K562 (cell line): ENCODE results near the gene CGB8. TPM values are rescaled to one million over a fixed set of nuclear protein-coding genes. Genes with fewer than 3 reads are reported as not detected.

Source experiments
- DMBX1 ChIP-seq: fragments of 250-450 bp; sonication (Bioruptor Pico); IDR thresholded peaks from 2 replicates; pipeline ENCODE4 v1.8.0; 2022; ENCODE audit warnings: inconsistent platforms, mild to moderate bottlenecking, moderate library complexity, borderline replicate concordance
- ERF ChIP-seq: fragments of 450-650 bp; formaldehyde crosslinking; IDR thresholded peaks from 2 replicates; pipeline ENCODE4 v1.4.0; 2020; ENCODE audit warnings: mild to moderate bottlenecking, mixed read lengths
- HDAC2 ChIP-seq: fragments of 450-650 bp; IDR thresholded peaks from 2 replicates; pipeline ENCODE4 v1.6.1; 2016; ENCODE audit warnings: mild to moderate bottlenecking
- JUNB ChIP-seq: fragments of 450-650 bp; formaldehyde crosslinking; conservative IDR thresholded peaks from 2 replicates; pipeline ENCODE4 v1.4.0; 2020; ENCODE audit warnings: mild to moderate bottlenecking
- KLF1 ChIP-seq: fragments of 450-650 bp; IDR thresholded peaks from 2 replicates; pipeline ENCODE4 v1.6.1; 2016; ENCODE audit warnings: missing genetic modification characterization, missing compliant biosample characterization
- MEIS2 ChIP-seq: fragments of 450-650 bp; IDR thresholded peaks from 2 replicates; pipeline ENCODE4 v1.6.1; 2014; ENCODE audit warnings: mild to moderate bottlenecking; ENCODE audit not compliant: partially characterized antibody
- NR4A1 ChIP-seq, 2 experiments: fragments of 250-450 bp in 1 of 2; fragments of 450-650 bp in 1 of 2; sonication (Bioruptor Pico) in 1 of 2; IDR thresholded peaks; 2 replicates each; pipeline versions ENCODE4 v1.4.0 to v1.6.1; 2016 to 2020; ENCODE audit warnings: mild to moderate bottlenecking in 2 of 2, missing compliant biosample characterization in 1 of 2, missing genetic modification characterization in 1 of 2, moderate library complexity in 1 of 2
- SMAD4 ChIP-seq: fragments of 250-450 bp; sonication (Bioruptor Pico); conservative IDR thresholded peaks from 2 replicates; pipeline ENCODE4 v1.8.0; 2021; ENCODE audit warnings: inconsistent platforms, mild to moderate bottlenecking, moderate library complexity
- SOX6 ChIP-seq: fragments of 450-650 bp; IDR thresholded peaks from 2 replicates; pipeline ENCODE4 v1.6.1; 2014; ENCODE audit warnings: mild to moderate bottlenecking
- SPI1 ChIP-seq: IDR thresholded peaks from 2 replicates; pipeline ENCODE4 v1.6.1; 2011; ENCODE audit warnings: low read depth, low read length, control low read depth, borderline replicate concordance
- ZNF212 ChIP-seq: fragments of 450-650 bp; formaldehyde crosslinking; IDR thresholded peaks from 2 replicates; pipeline ENCODE4 v1.4.0; 2020; ENCODE audit warnings: mild to moderate bottlenecking
- ZNF232 ChIP-seq: sonication (generic); formaldehyde crosslinking; IDR thresholded peaks from 2 replicates; pipeline ENCODE4 v1.8.0; 2022; ENCODE audit warnings: mild to moderate bottlenecking, missing genetic modification reagents
- polyA plus RNA-seq, 8 experiments: library from polyadenylated mRNA; depleted of rRNA in 4 of 8; stranded (reverse) in 5 of 8; unstranded in 3 of 8; fragments of >200 nt; fragmentation: Nextera tagmentation in 2 of 8; fragmentation: Illumina TruSeq in 1 of 8; extraction: Ambion mirVana in 2 of 8; extraction: Trizol in 1 of 8; gene quantifications; 2 replicates each; pipeline versions ENCODE4 v1.2.1 to v1.2.3, GENCODE V29; 2011 to 2014; ENCODE audit warnings: inconsistent platforms in 1 of 8, missing spikeins in 1 of 8
- total RNA-seq, 7 experiments: library from RNA; depleted of rRNA in 6 of 7; stranded (reverse); fragments of >200 nt in 6 of 7; fragmentation: Illumina TruSeq in 2 of 7; extraction: Trizol in 2 of 7; gene quantifications; 2 replicates each; pipeline versions ENCODE4 v1.2.1 to v1.2.3, GENCODE V29; 2011 to 2021; ENCODE audit warnings: low replicate concordance in 1 of 7
- TF ChIP-seq, protein P1 (sequence below): fragments of 450-650 bp; formaldehyde crosslinking; IDR thresholded peaks from 2 replicates; pipeline ENCODE4 v1.4.0; 2020; ENCODE audit warnings: mild to moderate bottlenecking, moderate library complexity
- TF ChIP-seq, protein P2 (sequence below): fragments of 450-650 bp; IDR thresholded peaks from 2 replicates; pipeline ENCODE4 v1.6.1; 2017; ENCODE audit warnings: antibody characterized with exemption, mild to moderate bottlenecking
- TF ChIP-seq, protein P3 (sequence below): sonication (generic); formaldehyde crosslinking; IDR thresholded peaks from 2 replicates; pipeline ENCODE4 v1.8.1; 2023; ENCODE audit warnings: mild to moderate bottlenecking, missing genetic modification reagents
- TF ChIP-seq, protein P4 (sequence below): fragments of 450-650 bp; formaldehyde crosslinking; IDR thresholded peaks from 2 replicates; pipeline ENCODE4 v1.4.0; 2020; ENCODE audit warnings: mild to moderate bottlenecking, moderate library complexity

CGB8 gene
- total and polyA plus RNA-seq, 9 of the 15 experiments (the other 6 are each of a cell fraction or from before 2014, with no cell fraction given): not detected

DNA sequence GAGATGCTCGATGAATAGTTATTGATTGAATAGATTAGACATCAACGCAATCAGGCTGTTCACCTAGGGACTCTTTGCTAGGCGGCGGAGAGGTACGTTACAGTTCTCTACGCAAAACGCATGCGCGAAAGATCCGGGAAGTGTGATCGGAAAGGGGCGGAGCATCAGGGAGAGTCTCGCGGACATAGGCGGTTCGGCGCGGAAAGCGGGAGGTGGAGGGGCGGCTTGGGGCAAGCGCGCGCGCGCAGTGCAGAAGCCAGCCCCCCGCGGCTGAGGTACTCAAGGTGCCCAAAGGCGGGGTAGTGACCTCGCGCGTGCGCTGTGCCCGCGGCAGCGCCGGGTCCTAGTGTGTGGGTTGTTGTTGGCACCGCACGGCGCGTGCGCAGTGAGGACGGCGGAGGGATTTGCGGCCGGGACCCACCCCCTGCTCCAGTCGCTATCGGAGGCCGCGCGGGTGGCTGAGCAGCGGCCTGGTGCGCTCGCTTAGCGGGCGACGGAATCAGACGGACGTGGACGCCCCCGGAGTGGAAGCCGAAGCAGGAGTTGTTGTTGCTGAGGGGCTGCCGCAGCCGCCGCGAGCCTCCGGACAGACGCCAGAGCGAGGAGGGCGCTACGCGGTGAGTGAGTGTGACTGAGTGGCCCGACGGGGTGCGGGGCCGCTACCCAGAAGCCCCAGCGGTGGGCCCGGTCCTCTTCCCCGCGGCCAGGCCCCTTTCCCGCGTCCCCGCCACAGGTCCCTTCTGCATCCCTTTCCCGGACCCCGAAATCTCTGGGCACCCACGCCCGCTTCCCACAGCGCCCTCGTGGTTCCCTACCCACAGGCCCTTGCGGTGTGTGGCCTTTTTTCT, 36.3 kb upstream of the CGB8 start, which contains the start of gene SNRNP70 (continued):
- TF ChIP-seq ZNF212 (CRISPR knock-in tag): no peak
- 0 out of 2 replicates have a peak, but pooled peaks have one; percentile 15 for TF ChIP-seq SPI1
- TF ChIP-seq MEIS2: peak; percentile 95
- peak; percentile 61 for TF ChIP-seq SMAD4 (CRISPR knock-in tag)
- TF ChIP-seq DMBX1 (CRISPR knock-in tag): peak; percentile 76; the same call in 1 of the 2 replicates
- TF ChIP-seq, protein P1, sequence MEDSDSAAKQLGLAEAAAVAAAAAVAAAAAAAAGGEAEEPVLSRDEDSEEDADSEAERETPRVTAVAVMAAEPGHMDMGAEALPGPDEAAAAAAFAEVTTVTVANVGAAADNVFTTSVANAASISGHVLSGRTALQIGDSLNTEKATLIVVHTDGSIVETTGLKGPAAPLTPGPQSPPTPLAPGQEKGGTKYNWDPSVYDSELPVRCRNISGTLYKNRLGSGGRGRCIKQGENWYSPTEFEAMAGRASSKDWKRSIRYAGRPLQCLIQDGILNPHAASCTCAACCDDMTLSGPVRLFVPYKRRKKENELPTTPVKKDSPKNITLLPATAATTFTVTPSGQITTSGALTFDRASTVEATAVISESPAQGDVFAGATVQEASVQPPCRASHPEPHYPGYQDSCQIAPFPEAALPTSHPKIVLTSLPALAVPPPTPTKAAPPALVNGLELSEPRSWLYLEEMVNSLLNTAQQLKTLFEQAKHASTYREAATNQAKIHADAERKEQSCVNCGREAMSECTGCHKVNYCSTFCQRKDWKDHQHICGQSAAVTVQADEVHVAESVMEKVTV (CRISPR knock-in tag): 0 out of 2 replicates have a peak, but pooled peaks have one; percentile 21
- TF ChIP-seq SOX6: peak; percentile 5; the same call in 1 of the 2 replicates
- TF ChIP-seq, protein P2, sequence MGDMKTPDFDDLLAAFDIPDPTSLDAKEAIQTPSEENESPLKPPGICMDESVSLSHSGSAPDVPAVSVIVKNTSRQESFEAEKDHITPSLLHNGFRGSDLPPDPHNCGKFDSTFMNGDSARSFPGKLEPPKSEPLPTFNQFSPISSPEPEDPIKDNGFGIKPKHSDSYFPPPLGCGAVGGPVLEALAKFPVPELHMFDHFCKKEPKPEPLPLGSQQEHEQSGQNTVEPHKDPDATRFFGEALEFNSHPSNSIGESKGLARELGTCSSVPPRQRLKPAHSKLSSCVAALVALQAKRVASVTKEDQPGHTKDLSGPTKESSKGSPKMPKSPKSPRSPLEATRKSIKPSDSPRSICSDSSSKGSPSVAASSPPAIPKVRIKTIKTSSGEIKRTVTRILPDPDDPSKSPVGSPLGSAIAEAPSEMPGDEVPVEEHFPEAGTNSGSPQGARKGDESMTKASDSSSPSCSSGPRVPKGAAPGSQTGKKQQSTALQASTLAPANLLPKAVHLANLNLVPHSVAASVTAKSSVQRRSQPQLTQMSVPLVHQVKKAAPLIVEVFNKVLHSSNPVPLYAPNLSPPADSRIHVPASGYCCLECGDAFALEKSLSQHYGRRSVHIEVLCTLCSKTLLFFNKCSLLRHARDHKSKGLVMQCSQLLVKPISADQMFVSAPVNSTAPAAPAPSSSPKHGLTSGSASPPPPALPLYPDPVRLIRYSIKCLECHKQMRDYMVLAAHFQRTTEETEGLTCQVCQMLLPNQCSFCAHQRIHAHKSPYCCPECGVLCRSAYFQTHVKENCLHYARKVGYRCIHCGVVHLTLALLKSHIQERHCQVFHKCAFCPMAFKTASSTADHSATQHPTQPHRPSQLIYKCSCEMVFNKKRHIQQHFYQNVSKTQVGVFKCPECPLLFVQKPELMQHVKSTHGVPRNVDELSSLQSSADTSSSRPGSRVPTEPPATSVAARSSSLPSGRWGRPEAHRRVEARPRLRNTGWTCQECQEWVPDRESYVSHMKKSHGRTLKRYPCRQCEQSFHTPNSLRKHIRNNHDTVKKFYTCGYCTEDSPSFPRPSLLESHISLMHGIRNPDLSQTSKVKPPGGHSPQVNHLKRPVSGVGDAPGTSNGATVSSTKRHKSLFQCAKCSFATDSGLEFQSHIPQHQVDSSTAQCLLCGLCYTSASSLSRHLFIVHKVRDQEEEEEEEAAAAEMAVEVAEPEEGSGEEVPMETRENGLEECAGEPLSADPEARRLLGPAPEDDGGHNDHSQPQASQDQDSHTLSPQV: peak; percentile 85
- TF ChIP-seq HDAC2: 0 out of 2 replicates have a peak, but pooled peaks have one; percentile 15
- peak; percentile 92; the same call in 1 of the 2 replicates for TF ChIP-seq NR4A1 (CRISPR knock-in tag; IDR thresholded peaks at IDR 0.05)
- no peak for TF ChIP-seq NR4A1 (tag; IDR thresholded peaks at IDR 0.05)
- 0 out of 2 replicates have a peak, but pooled peaks have one; percentile 83 for TF ChIP-seq ERF (CRISPR knock-in tag)
- TF ChIP-seq, protein P3, sequence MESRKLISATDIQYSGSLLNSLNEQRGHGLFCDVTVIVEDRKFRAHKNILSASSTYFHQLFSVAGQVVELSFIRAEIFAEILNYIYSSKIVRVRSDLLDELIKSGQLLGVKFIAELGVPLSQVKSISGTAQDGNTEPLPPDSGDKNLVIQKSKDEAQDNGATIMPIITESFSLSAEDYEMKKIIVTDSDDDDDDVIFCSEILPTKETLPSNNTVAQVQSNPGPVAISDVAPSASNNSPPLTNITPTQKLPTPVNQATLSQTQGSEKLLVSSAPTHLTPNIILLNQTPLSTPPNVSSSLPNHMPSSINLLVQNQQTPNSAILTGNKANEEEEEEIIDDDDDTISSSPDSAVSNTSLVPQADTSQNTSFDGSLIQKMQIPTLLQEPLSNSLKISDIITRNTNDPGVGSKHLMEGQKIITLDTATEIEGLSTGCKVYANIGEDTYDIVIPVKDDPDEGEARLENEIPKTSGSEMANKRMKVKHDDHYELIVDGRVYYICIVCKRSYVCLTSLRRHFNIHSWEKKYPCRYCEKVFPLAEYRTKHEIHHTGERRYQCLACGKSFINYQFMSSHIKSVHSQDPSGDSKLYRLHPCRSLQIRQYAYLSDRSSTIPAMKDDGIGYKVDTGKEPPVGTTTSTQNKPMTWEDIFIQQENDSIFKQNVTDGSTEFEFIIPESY: 0 out of 2 replicates have a peak, but pooled peaks have one; percentile 25
- TF ChIP-seq, protein P4, sequence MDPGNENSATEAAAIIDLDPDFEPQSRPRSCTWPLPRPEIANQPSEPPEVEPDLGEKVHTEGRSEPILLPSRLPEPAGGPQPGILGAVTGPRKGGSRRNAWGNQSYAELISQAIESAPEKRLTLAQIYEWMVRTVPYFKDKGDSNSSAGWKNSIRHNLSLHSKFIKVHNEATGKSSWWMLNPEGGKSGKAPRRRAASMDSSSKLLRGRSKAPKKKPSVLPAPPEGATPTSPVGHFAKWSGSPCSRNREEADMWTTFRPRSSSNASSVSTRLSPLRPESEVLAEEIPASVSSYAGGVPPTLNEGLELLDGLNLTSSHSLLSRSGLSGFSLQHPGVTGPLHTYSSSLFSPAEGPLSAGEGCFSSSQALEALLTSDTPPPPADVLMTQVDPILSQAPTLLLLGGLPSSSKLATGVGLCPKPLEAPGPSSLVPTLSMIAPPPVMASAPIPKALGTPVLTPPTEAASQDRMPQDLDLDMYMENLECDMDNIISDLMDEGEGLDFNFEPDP (CRISPR knock-in tag): 0 out of 2 replicates have a peak, but pooled peaks have one; percentile 86
- 0 out of 2 replicates have a peak, but pooled peaks have one; percentile 70 for TF ChIP-seq ZNF232 (CRISPR knock-in tag)
- TF ChIP-seq JUNB (CRISPR knock-in tag): no peak
- peak; percentile 59; the same call in 1 of the 2 replicates for TF ChIP-seq KLF1 (tag)
